Measurements from ENCODE around the gene RARB. TPM values are rescaled to one million over a fixed set of nuclear protein-coding genes. Genes with fewer than 3 reads are reported as not detected.

RARB gene
- total RNA-seq, 1 experiment from 2014 or later = 2.4 TPM

GRCh38 chr3:25455441-25456132 is 27.5 kb downstream of the RARB start:
- Histone ChIP-seq H3K36me3 (no peaks in the 10 kb centered on the region), H3K27me3 (no peaks in the 10 kb centered on the region), H3K4me3 (no peak overlapping the region), H3K9me3 (no peaks in the 10 kb centered on the region)
- no peak for DNase-seq

- H3K4me3 ChIP-seq = no peak overlapping the region
- no peaks in the 10 kb centered on the region for H3K36me3 ChIP-seq
- H3K9me3 ChIP-seq = no peaks in the 10 kb centered on the region
- no peaks in the 10 kb centered on the region for H3K27me3 ChIP-seq
- DNase-seq = no peak
Measured at GRCh38 chr3:25456723-25457670, 28.9 kb downstream of the RARB start.

- no peaks in the 10 kb centered on the region for H3K36me3 ChIP-seq
- no peak for DNase-seq
- no peaks in the 10 kb centered on the region for H3K27me3 ChIP-seq
- H3K9me3 ChIP-seq = no peaks in the 10 kb centered on the region
- no peak overlapping the region for H3K4me3 ChIP-seq
Measured at GRCh38 chr3:25457671-25458419, 29.8 kb downstream of the RARB start.

- Histone ChIP-seq H3K36me3 (no peaks in the 10 kb centered on the region), H3K4me3 (no peak overlapping the region), H3K9me3 (no peaks in the 10 kb centered on the region), H3K27me3 (no peaks in the 10 kb centered on the region)
- DNase-seq = no peak
Measured at GRCh38 chr3:25458420-25458814, 30.4 kb downstream of the RARB start.

- H3K4me3 ChIP-seq = no peak overlapping the region
- no peaks in the 10 kb centered on the region for H3K9me3 ChIP-seq
- H3K27me3 ChIP-seq = no peaks in the 10 kb centered on the region
- no peak for DNase-seq
- no peaks in the 10 kb centered on the region for H3K36me3 ChIP-seq
Measured at GRCh38 chr3:25460751-25461150, 32.7 kb downstream of the RARB start.

- no peaks in the 10 kb centered on the region for H3K9me3 ChIP-seq
- no peak for DNase-seq
- no peak overlapping the region for H3K4me3 ChIP-seq
- H3K27me3 ChIP-seq = no peaks in the 10 kb centered on the region
- no peaks in the 10 kb centered on the region for H3K36me3 ChIP-seq
Measured at GRCh38 chr3:25461946-25462345, 33.9 kb downstream of the RARB start.

GRCh38 chr3:25462495-25462894 is 34.4 kb downstream of the RARB start:
- Histone ChIP-seq H3K9me3 (no peaks in the 10 kb centered on the region), H3K27me3 (no peaks in the 10 kb centered on the region), H3K36me3 (no peaks in the 10 kb centered on the region), H3K4me3 (no peak overlapping the region)
- DNase-seq = no peak

- H3K36me3 ChIP-seq = no peaks in the 10 kb centered on the region
- no peaks in the 10 kb centered on the region for H3K9me3 ChIP-seq
- no peak overlapping the region for H3K4me3 ChIP-seq
- no peaks in the 10 kb centered on the region for H3K27me3 ChIP-seq
- DNase-seq = no peak
Measured at GRCh38 chr3:25463836-25464418, 35.9 kb downstream of the RARB start.

- no peaks in the 10 kb centered on the region for H3K27me3 ChIP-seq
- H3K9me3 ChIP-seq = no peaks in the 10 kb centered on the region
- H3K36me3 ChIP-seq = no peaks in the 10 kb centered on the region
- no peak for DNase-seq
- no peak overlapping the region for H3K4me3 ChIP-seq
Measured at GRCh38 chr3:25465266-25465860, 37.3 kb downstream of the RARB start.

GRCh38 chr3:25468866-25469319 is 40.8 kb downstream of the RARB start:
- no peak for DNase-seq
- no peaks in the 10 kb centered on the region for H3K9me3 ChIP-seq

GRCh38 chr3:25469558-25469957 is 41.5 kb downstream of the RARB start:
- Histone ChIP-seq H3K27me3 (no peaks in the 10 kb centered on the region), H3K9me3 (no peaks in the 10 kb centered on the region), H3K36me3 (no peaks in the 10 kb centered on the region), H3K4me3 (no peak overlapping the region)
- no peak for DNase-seq

More at GRCh38 chr3:25468866-25469319, 40.8 kb downstream of the RARB start:
- H3K27me3 ChIP-seq = no peaks in the 10 kb centered on the region
- no peaks in the 10 kb centered on the region for H3K36me3 ChIP-seq
- H3K4me3 ChIP-seq = no peak overlapping the region

- no peaks in the 10 kb centered on the region for H3K36me3 ChIP-seq
- H3K27me3 ChIP-seq = no peaks in the 10 kb centered on the region
- H3K4me3 ChIP-seq = no peak overlapping the region
- H3K9me3 ChIP-seq = no peaks in the 10 kb centered on the region
- no peak for DNase-seq
Measured at GRCh38 chr3:25471081-25471768, 43.2 kb downstream of the RARB start.

- Histone ChIP-seq H3K9me3 (no peaks in the 10 kb centered on the region), H3K36me3 (no peaks in the 10 kb centered on the region), H3K4me3 (no peak overlapping the region), H3K27me3 (no peaks in the 10 kb centered on the region)
- DNase-seq = no peak
Measured at GRCh38 chr3:25472153-25472552, 44.1 kb downstream of the RARB start.

- Histone ChIP-seq H3K9me3 (no peaks in the 10 kb centered on the region), H3K36me3 (no peaks in the 10 kb centered on the region), H3K27me3 (no peaks in the 10 kb centered on the region), H3K4me3 (no peak overlapping the region)
- DNase-seq = no peak
Measured at GRCh38 chr3:25472731-25473130, 44.7 kb downstream of the RARB start.

GRCh38 chr3:25473246-25473645 is 45.2 kb downstream of the RARB start:
- Histone ChIP-seq H3K9me3 (no peaks in the 10 kb centered on the region), H3K4me3 (no peak overlapping the region), H3K36me3 (no peaks in the 10 kb centered on the region), H3K27me3 (no peaks in the 10 kb centered on the region)
- no peak for DNase-seq

GRCh38 chr3:25474052-25474451 is 46.0 kb downstream of the RARB start:
- no peak overlapping the region for H3K4me3 ChIP-seq
- no peaks in the 10 kb centered on the region for H3K27me3 ChIP-seq
- no peak for DNase-seq
- H3K9me3 ChIP-seq = no peaks in the 10 kb centered on the region
- H3K36me3 ChIP-seq = no peaks in the 10 kb centered on the region
